Stimulated activated CD4-positive, alpha-beta T cell treated with anti-CD3 and anti-CD28 coated beads, Interleukin-2, amount 100 ng/mL, for 4 hours (primary cell): Measurements from ENCODE around the gene MS4A4A.
"Not testable (repeated sequence)": the region's sequence is repeated elsewhere in the genome, so short reads cannot be mapped to it uniquely, and the experiment has no call there.

Experiments
- DNase-seq: peaks from one replicate; pipeline ENCODE4 v3.0.0-alpha.2; 2020; ENCODE audit warnings: low read depth

Gene MS4A4A

DNA sequence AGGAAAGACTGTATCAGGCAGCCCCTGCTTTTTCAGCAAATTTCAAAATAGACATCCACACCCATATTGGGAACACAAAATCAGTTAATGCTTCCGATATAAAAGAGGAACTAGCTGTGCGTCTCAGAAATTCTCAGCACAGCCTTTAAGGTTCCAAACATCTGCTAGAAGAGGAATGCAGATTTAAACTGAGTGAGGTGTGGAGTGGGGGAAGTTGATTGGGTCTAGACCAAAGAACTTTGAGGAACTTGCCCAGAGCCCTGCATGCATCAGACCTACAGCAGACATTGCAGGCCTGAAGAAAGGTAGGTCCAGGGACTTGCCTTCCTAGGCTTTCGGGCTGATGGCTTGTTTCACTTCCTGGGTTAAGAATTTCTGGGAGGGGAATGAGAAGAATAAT, at the start of gene MS4A4A:
Gene MS4A4A (plus strand): TSS at position 255 of the 400 bp plus-strand sequence. CDS start 10 bp downstream, at position 265.
- DNase-seq = no peak

DNA sequence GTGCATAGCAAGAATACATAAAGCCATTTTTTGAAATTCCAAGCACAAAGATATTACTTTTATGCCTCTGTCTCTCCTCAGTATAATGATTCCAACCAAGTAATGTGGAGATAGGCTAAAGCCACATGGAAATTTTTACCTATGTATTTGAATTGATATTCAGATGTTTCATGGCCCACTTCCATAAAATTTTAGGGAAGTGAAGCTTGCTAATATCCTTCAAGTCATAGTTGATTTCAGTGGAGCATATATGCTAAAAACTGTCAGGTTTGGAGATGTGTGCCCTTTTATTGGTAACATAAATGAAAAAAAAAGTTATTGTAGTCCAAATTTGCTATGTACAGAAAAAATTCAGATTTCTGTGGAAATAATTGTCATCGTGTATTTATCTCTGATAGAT, 49.8 kb upstream of the MS4A4A start:
- DNase-seq = no peak

DNA sequence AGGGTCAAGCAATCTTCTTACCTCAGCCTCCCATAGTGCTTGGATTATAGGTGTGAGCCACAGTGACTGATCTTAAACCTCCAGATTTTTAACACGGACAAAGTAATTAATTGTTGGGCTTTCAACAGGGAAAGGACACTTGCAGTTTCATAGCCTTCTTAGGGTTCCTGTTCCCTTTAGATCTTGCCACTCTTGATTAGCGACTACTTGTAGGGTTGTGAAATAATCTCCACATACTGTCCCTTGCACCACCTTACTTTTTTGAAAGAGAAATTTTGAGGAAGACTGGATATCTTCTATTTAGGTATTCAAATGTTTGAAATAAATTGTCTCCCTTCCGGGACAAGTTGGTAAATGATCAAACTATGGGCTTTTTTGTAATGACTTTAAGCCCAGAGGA, 45.1 kb upstream of the MS4A4A start:
- DNase-seq = no peak

DNA sequence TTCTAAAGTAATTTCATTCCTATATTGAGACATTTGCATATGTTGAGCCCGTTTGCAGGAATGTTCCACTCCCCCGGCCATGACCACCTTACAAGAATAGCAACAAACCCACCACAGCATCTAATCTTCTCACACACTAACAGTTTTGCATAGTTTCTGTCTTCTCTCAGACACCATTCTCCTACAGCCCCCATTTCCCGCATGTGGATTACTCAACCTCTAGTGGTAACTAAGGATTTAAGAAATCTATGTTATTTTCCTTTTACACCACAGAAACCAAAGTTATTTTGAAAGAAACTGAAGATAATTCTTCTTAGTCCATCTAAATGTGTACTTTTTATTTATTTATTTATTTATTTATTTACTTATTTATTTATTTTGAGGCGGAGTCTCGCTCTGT, 39.8 kb upstream of the MS4A4A start:
- DNase-seq = no peak

DNA sequence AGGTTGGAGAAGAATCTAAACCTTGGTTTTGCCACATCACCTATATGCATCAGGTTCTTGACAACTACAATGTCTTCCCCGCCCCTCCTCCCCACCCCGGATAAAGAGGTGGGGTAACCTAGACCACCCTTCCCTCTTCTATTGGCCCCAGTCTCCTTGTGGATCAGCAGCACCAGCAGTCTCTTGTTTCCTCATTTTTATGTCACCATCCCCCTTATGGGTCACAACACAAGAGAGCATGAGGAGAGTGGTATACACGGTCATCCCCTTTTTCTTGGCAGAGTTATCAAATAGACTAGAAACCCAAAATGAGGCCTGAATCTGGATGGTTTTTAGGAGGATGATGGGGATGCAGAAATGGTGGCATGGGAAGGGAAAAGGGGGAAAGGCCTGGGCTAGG, 38.7 kb upstream of the MS4A4A start:
- no peak for DNase-seq

DNA sequence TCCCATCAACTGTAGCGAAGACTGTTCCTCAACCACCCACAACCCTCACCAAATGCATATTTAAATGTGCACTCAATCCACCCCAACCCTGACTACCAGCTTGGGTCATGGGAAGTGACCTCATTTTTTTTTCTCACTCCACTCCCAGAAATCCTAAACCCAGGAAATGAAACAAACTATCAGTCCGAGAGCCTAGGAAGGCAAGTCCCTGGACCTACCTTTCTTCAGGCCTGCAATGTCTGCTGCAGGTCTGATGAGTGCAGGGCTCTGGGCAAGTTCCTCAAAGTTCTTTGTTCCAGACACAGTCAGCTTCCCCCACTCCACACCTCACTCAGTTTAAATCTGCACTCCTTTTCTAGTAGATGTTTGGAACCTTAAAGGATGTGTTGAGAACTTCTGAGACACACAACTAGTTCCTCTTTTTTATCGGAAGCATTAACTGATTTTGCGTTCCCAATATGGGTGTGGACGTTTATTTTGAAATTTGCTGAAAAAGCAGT, 37.7 kb upstream of the MS4A4A start, which contains the start of gene MS4A4E:
Gene MS4A4E (minus strand): TSS at position 398 of the 500 bp plus-strand sequence. CDS start 13,082 bp downstream, outside the sequence.
- no peak for DNase-seq

DNA sequence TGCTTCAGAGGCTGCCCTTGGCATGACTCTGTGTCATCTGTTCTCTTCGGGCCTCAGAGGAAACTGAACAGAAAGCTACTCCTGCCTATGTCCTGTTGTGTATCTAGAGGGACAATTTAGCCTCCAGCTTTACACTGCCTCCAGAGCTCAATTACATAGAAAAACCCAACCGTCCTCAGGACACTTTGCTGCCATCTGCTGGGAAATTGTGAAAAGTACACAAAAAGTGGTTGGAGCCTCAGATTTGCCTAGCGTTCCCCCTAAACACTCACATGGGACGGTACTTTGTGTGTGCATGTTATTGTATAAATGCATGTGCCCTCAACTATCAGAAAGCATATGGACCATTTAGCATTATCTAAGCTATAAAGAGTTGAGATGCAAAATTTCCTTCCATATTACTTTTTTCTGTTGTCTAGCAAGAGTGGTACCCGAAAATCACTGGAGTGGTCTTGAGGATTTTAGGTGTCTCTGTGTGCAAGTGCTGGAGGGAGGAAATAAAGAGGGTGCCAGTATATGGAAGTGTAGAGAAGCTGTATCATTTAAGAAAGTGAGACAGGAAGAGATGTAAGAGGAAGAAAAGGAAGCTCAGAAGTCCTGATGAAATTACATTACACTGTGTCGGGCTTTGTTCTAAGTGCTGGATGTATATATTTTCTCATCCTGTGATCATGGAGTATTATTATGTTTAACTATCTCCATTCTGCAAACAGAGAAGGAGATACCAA, 28.8 kb upstream of the MS4A4A start:
- no peak for DNase-seq

DNA sequence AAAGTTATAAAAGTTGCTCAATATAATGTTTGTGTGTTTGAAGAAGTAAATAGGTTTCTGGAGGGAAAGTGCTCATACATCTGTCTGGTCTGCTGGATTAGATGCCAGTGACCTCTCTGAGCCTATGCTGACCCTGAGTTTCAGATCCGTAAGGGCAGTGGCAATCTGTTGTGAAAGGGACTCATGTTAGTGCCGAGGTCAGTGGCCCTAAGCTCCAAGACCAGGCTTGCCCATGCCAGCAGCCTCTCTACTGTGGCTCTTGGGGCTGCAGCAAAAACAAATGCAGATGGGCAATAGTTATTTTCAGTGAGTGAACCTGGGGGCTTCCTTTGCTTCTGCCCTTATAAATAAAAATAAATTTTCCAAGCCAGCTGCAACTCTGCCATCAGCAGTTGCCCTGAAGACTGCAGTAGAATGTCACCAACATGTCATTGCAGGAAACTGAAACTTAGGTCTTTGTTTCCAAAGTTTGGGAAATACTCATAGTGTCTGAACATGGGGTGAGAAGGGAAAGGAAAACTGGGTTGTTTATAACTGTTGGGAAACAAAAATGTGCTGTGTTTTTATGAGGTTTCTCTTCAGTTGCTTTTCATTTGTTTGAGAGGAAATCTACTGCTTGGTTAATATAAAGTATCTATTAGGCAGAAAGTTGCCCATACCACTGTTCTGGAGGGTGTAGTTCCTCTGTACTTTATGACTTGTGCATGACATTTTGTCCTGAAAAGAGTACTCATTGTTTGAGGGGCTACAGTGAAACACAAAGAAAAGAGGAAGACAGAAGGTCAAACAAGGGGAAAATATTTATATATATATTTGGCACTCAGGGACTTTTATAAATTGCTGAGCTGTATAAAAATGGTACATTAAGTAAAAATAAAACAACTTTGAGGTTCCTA, 28.0 kb upstream of the MS4A4A start:
- DNase-seq = no peak

DNA sequence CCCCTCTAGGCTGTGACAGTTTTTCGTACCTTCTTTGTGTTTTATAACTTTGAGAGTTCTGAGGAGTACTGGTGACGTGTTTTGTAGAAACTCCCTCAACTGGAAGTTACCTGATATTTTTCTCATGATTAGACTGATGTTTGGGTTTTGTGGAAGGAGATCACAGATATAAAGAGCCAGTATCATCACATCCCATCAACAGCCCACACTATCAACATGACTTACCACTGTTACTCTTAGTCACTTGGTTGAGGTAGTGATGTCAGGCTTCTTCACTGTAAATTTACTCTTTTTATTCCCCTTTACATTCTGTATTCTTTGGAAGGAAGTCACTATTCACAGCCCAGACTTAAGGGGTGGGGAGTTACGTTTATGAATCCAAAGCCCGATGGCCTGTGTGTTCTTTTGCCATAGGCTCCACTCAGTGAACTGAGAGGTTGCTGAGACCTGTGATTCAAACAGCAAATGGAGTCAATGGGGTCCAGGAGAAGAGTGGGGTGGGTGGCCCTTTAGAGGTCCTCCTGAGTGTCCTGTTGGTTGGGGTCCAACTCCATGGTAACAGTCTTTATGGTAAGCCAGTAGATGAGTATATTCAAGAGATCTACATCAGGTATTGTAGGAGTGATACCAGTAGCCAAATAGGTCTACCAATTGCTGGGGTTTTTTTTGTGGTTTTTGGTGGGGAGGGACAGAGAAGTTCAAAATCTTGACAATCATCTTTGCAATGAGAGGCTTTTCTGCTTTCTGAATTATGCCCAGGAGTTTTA, 22.3 kb upstream of the MS4A4A start:
- DNase-seq = no peak

DNA sequence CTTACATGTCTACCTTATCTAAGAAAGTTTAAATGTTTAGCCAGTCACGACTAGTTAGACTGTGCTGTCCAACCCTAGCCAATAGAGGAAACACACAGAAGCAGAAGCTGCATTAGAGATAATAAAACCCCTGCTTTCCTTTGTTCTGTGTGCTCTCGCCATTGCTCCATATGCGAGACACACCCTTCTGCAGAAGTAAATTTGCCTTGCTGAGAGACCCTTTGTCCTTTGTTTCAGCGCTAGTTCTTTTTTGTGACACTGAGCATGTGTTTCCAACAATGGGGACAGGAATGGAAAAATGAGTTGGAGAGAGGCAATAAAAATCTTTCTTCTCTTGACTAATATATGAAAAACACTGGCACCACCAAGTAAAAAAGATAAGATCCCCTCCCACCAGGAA, 19.5 kb upstream of the MS4A4A start:
- DNase-seq = no peak

DNA sequence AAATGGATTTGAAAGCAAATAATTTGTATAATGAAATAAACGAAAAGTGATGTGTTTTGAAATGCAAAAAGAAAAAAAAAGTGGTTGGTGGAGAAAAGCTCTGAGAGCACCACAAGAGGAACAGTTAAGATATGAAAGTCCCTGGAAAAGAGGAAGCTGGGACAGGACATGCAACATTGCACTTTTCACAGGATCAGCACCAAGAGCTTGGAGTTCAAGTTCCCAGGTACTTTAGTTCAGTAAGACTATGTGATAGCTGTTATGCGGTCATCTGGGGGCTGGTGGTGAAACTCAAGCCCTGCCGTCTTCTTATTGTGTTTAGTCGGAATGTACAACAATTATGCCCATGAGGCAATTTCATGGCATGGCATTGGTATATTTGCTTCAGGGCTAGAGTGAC, 17.1 kb upstream of the MS4A4A start:
- DNase-seq = no peak

DNA sequence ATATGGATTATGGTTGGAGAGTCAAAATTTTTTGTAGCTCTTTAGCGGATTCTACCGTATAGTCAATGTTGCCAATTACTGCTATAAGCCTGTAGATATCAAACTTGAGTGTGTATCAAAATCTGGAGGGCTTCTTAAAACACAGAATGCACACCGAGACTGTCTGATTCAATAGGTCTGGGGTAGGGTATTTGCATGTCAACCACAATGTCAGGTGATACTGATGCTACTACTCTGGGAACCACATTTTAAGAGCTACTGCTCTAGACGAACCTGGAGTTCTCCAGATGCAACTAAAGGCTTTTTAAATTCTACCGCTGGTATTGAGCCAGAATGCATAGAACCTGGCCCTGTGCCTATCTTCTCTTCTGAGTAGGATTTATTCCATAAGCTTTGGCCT, 15.8 kb upstream of the MS4A4A start:
- no peak for DNase-seq

DNA sequence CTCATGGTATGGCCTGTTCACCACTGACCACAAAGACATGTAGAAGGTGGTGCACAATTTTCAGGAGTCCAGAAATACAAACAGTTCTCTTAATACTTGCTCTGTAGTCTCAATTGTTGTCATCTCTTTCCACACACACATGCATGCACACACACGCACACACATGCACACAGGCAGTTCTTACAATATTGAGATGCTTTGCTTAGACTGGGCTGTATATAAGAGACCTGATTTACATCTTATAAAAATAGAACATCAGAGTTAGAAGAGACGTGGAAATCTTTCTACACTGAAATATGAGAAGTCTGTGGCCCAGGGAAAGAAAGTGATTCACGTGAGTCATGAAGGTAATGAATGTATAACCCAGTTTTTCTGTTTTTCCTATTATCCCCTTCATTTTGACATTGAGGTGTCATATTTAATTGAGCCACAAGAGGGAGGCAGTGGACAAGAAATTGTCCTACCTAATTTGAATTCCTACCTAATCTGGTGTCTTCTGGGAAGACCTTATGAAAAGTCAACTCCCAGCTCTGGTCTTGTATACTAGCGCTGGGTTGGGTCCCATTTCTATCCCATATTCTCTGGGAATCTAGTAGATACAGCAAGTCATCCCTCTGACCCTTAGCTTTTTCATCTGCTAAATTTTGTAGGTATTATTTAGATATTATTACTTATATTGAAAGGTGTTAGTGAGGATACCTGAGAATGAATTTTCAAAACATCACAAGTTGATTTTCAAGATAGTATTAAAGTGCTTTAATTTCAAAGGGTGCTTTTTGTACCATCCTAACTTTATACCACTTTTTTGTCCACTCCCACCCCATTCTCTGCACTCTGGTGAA, 14.9 kb upstream of the MS4A4A start:
- no peak for DNase-seq

DNA sequence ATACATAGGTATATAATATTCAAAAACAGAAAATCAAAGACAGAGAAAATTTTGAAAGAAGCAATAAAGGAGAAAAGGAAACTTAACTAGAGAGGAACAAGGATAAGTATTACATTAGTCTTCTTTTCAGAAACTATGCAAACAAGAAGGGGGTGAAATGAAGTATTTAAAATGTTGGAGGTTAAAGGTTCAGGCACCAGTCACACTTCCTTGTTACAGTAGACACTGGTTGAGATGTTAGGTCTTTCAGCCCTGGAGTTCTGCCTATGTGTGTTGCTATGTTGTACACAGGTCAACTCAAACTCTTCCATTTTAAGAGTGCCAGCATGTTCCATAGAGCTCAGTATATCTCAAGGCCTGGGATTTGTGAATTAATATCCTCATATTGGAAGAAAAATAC, 6.0 kb upstream of the MS4A4A start:
- DNase-seq = no peak

DNA sequence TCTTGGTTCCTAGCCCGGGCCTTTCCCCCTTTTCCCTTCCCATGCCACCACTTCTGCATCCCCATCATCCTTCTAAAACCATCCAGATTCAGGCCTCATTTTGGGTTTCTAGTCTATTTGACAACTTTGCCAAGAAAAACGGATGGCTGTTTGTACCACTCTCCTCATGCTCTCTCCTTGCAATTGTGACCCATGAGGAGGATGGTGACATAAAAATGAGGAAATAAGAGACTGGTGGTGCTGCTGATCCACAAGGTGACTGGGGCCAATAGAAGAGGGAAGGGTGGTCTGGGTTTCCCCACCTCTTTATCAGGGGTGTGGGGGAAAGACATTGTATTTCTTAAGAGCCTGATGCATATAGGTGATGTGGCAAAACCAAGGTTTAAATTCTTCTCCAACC, 1.0 kb downstream of the MS4A4A start:
- DNase-seq = no peak

DNA sequence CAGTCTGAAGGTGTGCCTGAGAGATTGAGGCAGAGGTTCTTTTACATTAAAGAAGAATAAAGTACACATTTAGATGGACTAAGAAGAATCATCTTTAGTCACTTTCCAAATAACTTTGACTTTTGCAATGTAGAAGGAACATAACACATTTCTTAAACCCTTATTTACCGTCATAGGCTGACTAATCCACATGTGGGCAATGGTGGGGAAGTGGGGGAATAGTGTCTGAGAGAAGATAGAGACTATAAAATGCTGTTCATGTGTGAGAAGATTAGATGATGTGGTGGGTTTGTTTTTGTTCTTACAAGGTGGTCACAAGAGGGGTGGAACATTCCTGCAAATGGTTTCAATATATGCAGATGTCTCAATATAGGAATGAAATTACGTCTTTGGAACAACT, 1.8 kb downstream of the MS4A4A start:
- no peak for DNase-seq

DNA sequence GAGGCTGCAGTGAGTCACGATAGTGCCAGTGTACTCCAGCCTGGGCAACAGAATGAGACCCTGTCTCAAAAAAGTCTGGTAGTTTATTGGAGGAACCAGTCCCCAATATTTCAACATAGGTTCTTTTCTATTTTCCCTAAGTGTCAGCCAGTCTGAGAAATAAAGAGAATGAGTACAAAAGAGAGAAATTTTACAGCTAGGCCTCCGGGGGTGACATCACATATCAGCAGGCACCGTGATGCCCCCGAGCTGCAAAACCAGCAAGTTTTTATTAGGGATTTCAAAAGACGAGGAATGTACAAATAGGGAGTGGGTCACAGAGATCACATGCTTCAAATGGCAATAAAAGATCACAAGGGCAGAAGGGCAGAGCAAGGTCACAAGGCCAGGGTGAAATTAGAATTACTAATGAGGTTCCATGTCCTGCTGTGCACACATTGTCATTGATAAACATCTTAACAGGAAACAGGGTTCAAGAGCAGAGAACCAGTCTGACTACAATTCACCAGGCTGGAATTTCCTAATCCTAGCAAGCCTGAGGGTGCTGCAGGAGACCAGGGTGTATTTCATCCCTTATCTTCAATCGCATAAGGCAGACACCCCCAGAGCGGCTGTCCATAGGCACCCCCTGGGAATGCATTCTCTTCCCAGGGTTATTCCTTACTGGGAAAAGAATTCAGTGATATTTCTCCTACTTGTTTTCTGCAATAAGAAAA, 5.1 kb downstream of the MS4A4A start:
- not testable (repeated sequence) for DNase-seq

DNA sequence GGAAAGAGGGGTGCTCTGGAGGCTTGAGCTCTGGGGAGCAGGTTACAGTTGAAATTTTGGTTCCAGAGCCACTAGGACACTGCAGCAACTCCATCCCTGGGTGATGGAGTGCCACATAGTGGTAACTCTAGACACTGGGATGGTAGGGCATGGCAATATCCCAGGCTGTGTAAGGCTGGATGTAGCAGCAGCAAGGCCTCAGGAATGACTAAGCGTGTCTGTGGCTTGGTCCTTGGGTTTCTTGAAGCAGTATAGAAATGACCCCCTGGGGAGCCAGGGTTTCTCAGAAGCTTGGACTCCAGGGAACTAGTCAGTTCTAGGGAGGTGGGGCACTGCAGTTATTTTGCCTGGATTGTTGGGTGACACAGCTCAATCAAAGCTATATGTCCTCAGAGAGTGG, 8.1 kb downstream of the MS4A4A start:
- no peak for DNase-seq

DNA sequence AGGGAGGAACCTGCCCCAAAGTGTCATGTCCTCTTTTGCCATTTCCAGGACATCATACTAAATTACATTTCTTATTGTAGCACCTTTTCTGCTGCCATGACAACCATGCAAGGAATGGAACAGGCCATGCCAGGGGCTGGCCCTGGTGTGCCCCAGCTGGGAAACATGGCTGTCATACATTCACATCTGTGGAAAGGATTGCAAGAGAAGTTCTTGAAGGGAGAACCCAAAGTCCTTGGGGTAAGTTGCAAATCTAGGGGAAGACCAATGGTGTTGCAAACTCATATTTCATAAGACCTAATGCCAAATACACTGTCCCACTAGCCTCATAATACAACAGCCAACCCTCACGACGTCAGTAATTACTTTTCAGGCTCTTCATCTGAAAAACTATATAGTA, 11.7 kb downstream of the MS4A4A start:
- no peak for DNase-seq

DNA sequence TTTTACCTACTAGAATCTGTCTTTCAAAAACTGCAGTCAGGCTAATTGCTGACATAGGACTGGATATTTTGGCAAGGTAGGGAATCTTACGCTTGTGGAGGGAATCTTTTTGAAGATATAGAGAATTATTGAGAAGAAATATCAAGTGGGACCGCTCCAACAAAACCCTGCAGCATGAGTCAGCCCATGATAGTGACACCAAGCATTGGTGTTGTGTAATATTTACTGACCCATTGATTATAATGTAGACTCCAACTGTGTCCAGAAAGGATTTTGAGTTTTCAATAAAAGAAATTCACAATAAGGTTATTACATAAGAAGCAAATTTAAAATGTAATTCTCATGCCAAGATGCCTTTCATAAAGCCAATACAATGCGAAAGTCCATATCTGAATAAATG, 20.7 kb downstream of the MS4A4A start:
- no peak for DNase-seq

DNA sequence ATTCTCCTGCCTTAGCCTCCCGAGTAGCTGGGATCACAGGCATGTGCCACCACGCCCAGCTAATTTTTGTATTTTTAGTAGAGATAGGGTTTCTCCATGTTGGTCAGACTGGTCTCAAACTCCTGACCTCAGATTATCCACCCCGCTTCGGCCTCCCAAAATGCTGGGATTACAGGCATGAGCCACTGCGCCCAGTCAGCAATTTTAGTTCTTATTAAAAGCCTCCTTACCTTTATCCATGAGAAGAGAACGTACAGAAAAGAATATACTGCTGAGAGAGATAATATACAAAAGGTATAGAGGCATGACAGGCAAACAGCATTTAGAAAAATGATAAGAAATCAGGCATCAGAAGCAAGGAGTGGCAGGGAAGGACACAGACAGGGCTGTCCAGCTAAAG, 21.4 kb downstream of the MS4A4A start:
- DNase-seq = not testable (repeated sequence)
